Iris pigment epithelial cell (primary cell): ENCODE results near the gene PTPRD.
"Not testable (repeated sequence)": the region's sequence is repeated elsewhere in the genome, so short reads cannot be mapped to it uniquely, and the experiment has no call there.

Source experiments
- DNase-seq: peaks from one replicate; pipeline ENCODE4 v3.0.0-alpha.2; 2011; ENCODE audit warnings: low read depth

Gene PTPRD

DNA sequence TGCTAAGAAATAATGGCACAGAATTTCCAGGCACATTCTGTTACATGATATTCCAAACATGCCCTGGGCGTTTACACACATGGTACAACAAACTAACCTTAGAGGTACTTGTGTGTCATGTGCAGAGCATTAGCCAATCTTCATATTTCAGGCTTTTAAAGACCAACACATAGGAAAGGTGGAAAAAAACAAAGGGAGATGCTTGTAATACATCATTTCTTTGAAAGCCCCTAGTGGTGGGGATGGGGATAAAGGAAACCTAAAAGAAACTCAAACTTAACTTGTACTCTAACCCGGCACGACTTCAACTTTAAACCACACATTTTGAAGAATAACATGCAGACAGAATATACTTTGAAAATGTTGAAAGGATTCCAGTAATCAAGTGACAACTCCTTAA lies 133.6 kb downstream of the PTPRD start:
- peak; percentile 4 for DNase-seq

DNA sequence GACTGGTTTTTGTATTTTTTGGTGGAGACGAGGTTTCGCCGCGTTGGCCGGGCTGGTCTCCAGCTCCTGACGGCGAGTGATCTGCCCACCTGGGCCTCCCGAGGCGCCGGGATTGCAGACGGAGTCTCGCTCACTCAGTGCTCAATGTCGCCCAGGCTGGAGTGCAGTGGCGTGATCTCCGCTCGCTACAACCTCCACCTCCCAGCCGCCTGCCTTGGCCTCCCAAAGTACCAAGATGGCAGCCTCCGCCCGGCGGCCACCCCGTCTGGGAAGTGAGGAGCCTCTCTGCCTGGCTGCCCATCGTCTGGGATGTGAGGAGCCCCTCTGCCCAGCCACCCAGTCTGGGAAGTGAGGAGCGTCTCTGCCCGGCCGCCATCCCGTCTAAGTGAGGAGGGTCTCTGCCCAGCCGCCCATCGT lies 163.6 kb downstream of the PTPRD start:
- DNase-seq, result not testable (repeated sequence)

DNA sequence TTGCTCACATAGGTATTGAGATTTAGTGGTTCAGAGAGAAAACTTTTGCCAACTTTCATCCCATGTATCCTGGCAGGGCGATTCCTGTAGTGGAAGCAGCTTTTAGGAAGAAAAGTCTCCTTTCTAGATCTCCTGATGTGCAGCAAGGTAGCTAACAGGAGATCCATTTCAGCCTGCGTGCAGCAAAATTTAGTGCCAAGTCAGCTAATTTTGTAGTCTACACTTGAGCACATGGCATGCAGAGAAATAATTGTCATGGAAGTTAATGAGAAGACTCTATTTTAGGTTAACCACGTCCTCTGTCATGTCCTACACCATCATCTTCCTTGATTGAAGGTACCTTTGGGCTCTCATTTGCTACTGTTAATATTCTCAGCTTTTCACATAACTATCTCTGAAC lies 165.8 kb downstream of the PTPRD start:
- DNase-seq, result no peak

DNA sequence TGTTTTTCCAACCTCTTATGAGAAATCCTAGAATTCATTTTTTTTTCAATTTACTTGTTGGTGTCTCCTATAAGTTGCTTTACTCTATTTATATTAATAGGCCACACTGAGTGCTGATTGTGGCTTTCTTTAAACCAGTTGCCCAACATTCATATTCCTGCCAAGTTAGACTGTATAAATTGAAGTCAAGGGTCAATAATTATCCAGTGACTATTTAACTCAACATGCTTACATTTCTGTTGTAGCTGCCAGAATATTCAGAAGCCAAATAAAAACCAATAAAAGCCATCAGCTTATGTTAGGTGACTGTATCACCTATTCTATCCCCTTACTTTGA lies 169.0 kb downstream of the PTPRD start:
- DNase-seq, result no peak

DNA sequence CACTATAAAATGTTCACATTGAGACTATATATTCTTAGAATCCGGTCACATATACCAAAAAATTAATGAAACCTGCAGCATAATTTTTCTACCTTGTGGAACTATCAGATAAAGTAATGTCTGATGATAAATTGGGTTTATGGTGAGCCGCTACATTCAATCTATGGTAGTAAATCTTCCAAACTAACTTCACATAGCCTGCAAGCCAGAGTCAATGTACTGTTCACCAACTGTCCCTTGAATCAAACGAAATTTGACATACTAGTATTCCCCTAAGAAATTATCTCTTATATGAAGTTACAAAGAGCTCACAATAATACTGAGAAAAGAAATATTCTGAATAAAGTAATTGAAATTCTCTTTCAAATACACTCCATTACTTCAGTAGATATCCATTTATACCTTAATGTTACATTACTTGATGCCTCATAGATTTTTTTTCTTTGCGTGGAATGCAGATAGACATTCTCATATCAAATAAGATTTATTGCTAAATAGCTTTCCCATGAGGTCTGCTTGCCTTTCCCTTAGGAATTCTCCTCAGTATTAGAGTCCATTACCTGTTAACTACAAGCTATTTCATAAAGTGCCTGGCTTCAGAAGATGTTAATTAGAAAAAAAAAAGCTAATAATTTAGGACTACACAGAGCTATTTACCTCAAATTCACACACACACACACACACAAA lies 169.5 kb downstream of the PTPRD start:
- DNase-seq, result no peak

DNA sequence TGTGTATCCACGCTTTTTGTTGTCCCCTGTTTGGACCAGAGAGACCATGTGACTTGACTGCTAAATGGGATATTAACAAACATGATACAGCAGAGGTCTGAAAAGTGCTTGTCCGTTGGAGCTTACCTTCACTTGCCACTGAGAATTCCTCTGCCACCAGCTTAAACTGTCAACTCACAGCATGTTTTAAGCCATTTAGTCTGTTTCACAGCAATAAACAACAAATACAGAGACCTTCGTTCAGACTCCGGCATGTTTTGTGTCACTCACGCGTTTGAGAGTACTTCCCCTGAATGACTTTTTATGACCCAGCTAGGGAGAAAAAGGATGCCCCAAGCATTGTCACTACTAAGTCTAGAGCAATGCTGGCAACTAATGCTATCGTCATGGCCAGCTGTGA lies 173.8 kb downstream of the PTPRD start:
- DNase-seq, result no peak

DNA sequence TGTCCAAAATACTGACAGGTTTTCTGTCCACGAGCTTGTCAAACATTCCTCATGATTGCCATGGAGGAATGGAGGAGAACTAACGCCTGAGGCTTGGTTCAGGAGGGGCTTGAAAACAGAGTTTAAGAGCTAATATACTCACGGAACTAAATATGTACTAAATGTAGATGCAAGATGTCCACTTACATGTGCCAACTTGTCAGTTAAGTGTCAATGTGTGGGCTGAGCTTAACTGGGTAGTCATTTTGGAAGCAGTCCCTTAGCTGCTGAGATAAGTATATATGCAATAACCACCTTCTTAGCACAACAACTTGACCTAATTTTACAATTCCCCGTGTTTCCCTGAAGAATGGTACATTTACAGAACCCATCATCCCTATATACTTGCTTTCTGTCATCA lies 176.0 kb downstream of the PTPRD start:
- no peak for DNase-seq

DNA sequence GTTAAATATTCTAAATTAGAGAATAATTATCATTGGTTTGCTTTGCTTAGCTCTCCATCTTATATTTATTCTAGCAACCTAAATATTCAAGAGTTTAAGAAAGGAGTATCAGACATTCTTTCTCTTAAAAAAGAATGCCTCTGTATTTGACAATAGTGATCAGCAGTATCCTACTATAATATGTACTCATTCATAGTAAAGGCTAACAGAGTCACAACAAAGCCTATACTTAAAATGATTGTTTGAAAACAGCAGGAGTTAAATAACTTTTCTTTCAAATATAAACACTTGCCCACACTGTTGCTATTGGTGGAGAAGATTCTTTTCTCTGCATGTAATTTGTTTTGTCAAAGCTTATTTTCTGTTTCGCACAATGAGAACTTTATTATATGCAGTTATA lies 178.4 kb downstream of the PTPRD start:
- no peak for DNase-seq

DNA sequence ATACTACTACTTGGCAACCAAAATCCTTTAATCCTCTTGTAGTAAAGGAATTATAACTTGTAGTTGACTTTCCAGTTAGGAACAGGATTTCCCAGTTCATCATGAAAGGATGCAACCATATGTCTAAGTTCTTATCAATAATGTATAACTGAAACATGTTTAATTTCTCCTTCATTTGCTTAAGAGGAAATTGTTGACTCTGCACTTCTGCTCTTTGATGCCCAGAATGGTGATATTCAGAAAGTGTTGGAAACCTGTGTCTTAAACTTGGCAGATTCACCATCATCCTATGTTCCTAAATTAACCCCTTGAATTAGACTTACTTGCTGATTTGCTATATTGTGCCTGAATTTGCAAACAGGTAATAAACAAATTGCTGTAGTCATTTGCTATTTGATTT lies 201.5 kb downstream of the PTPRD start:
- no peak for DNase-seq

DNA sequence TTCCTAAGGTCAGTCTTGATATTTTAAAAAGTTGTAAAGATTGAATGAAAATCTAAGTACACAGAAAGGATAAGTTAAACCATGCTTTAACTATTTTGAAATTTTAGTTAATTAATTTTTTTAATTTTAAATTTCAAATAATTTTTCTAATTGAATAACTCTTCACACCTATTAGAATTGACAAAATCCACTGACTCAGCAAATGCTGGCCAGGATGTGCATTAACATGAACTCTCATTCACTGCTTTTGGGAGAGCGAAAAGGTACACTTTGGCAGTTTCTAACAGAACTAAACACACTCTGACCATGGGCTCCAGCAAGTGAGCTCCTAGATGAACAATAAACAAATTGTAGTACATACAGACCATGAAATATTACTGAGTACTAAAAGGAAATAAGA lies 209.5 kb downstream of the PTPRD start:
- DNase-seq, result no peak

DNA sequence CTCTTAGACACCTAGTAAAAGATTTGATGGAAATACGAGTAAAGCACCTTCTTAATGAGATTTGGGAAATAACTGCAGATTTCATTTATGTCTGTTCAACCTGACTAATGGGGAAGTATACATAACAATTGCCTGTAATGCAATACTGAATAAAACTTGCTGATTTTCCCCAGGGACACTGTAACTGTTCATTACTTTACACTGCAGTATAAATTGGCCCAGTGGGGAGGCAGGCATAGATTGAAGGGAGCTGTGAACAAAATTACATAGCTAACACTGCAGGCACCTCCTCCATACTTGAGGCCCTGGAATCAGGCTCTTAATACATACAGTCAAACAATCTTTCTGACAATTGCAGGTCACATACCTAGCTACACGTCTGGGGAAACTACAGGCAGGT lies 216.2 kb downstream of the PTPRD start:
- DNase-seq, result no peak

DNA sequence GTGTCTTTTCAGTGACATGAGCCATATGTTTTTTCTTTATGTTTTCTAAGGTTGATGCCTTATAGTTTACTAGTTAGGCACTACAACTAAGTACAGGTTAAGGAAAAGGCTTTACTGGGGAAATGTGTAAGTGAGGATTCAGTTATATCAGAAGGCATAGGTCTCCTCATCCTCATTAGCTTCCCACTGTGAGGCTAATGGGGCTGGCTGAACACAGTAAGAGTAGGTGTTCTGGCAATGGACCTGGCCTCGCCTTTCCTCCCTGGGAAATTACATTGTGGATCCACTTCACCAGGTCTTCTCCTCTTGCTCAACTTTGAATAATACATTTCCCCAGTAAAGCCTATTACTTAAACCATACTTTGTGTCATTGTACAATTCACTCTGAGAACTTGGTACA lies 225.5 kb downstream of the PTPRD start:
- no peak for DNase-seq

DNA sequence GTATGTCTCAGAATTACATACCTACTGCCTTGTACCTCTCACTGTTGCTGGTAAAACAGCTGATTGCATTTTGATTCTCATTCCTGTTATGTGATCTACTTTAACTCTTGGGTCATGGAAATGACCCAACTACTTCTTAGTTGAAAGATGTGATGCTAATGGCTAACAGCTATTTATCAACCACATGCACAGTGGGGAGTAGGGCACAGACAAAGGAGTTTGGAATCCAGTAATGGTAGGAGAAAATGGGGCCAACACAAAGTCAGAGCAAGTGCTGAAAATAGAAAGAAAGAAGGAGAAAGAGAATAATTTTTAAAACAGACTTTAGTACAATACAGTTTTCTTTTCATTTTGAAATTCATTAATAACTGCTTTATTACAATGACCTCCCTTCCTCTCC lies 241.0 kb downstream of the PTPRD start:
- DNase-seq, result no peak

DNA sequence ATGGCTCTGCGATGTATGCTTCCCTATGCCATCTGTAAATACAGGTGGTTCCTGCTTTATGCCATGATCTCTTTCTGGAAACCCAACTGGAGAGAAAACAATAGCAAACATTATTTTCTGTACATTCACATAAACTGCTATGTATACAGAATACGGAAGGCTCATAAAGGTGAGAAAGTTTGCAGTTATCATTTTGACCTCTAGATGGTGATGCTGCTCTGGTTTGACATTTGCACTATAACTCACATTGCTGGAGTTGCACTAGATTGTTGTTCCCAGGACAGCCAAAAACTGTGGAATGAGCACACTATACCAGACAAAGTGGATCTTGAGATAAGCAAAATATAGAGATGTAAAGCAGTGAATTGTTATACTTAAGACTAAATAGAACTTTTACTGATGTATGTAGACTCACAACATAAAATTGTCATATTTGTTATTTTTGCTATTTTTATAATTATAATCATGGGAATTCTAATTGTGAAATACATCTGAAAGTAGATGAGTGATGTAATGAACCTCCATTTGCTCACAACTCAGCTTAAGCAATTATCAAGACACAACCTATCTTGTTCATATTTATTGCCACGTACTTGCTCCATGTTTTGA lies 246.5 kb downstream of the PTPRD start:
- peak; percentile 30 for DNase-seq

DNA sequence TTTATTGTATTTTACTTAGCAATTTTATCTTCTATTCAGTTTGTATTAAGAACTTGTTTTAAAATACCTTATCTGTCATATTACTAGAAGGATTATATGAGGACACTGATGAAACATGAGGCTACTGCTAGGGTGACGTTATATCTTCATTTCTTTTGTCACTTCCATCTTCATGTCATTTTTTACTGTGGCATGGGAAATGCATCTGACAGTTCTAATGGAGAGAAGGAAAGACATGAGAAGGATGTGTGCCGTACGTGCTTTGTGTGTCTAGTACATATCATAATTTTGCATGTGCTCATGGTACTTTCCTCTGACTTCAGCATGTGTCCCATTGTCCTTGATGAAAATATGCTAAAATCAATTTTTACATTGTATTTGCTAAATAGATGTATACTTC lies 258.2 kb downstream of the PTPRD start:
- DNase-seq, result no peak

DNA sequence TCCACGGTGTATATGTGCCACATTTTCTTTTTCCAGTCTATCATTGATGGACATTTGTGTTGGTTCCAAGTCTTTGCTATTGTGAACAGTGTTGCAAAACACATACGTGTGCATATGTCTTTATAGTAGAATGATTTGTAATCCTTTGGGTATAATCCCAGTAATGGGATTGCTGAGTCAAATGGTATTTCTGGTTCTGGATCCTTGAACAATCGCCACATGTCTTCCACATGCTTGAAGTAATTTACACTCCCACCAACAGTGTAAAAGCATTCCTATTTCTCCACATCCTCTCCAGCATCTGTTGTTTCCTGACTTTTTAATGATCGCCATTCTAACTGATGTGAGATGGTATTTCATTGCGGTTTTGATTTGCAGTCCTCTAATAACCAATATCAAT lies 267.2 kb downstream of the PTPRD start:
- DNase-seq, result not testable (repeated sequence)

DNA sequence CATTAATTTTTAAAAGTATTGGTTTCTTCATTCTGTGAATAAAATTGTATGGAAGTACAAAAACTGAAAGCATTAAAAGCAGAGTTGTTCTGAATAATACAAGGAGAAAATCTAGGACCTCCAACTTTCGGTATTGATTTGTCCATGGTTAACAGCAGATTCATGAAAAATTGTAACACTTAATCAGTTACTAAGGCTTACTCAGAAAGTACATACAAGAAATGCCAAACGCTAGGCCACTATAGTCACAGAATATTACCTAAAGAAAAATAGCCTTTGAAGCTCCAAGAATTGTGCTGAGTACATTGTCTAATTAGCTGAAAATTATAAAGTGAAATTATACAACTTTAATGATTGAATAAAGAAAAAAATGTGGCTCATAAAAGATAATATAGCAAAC lies 271.7 kb downstream of the PTPRD start:
- DNase-seq, result no peak

DNA sequence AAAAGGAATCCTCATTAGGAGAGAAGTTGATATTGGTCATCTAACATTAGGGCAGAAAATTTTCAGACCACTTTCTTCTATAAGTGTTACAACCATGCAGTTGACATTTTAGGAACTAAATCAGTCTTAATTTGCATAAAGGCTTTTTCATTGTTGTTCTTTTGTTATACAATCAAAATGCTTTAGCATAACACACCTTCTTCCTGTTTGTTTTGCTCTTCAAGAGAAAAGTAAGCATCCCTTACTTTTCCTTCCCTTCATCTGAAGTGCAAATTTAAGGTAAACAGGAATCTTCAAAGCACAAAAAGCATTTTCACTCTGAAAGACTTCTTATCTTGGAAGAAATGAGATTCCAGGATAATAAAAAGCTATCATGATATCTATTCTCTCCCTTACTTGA lies 273.6 kb downstream of the PTPRD start:
- no peak for DNase-seq

DNA sequence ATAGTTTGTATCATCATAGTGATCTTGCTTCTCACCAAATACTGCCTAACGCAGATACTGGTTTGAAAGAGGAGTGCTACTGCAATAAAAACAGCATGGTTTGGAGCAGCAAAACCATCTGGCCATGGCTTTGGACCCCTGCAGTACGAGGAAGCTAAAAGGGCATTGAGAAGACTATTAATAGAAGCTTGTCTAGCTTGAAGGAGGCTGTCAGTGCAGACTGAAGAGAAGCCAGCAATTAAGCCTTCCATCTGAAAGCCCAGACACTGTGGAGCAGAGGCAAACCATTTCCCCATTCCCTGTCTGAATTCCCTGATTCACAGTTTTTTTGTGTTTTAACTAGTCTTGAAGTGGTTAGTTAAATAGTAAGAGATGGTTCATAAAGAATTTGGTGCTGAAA lies 281.6 kb downstream of the PTPRD start:
- DNase-seq, result no peak

DNA sequence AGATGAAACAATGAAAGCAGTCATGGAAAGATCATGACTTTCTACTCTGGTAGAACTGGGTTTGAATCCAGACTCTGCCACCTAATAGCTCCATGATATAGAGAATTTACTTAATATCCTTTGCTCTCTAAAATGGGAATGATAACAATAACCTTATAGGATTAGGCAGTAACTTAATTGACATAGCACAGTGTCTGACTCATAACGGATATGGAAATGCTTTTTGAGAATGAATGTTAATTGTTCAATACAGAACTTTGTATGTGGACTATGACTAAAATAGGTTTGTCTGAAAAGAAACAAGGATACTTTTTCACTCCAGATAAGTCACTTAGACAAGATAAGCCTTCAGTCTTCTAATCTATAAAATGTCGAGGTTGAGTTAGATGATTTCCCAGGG lies 330.7 kb downstream of the PTPRD start:
- DNase-seq, result no peak

DNA sequence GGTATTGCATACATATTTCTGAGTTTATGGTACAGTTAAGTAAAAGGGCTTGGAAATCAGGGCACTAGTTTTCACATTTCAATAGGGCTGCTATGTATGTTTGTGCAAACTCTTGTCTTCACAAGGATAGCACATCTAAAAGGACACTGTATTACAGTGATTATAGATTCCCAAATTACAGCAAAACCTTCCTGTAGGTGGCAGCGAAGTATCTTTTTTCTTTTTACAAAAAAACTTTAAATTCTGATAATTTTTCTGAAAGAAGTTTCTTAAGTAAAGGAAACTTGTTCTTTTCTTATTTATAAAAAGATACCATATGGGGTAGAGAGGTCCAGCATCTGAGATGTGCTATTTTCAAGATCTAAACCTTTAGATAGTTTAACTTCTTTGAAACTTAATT lies 337.8 kb downstream of the PTPRD start:
- DNase-seq, result peak; percentile 1

DNA sequence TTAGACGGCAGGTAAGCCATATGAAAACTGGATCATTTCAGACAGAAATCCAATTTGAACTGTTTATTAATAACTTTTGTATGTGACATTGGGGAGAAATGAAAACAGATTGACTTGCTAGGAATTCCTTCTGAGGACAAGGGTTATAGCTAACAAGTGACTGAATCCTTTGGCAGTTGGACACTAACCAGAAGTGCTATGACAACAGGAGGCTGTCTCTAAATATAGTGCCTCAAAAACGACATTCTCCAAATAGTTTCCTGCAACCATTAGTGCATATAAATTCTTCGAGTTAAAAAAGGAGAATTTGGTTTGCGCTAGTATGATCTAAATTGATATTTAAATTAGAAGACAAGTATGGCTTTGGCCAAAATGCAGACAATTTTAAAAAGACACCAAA lies 338.6 kb downstream of the PTPRD start:
- no peak for DNase-seq

DNA sequence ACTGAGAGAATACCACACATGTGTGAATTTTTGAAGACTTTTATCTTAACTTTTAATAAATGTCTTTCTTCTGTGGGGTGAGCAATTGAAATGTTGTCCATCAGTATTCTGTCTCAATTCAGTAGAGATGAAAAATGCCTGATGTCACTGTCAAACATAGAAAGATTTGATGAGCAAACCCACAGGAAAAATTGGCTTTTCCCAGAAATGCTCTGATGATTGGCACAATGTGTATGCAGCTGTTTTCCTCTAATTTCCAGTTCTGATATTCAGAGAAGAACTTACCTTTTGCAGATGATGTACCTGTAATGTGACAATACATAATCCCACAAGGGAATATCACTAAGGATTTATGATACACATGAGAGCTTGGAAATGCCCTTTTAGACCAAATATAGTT lies 340.0 kb downstream of the PTPRD start:
- DNase-seq, result no peak
